ENCODE results near the gene CSGALNACT2. TPM values are rescaled to one million over a fixed set of nuclear protein-coding genes. Genes with fewer than 3 reads are reported as not detected.
A peak's percentile ranks its signal among the peaks of the same experiment; 100 is the strongest.

CSGALNACT2 gene
- total and polyA plus RNA-seq, 9 of the 15 experiments (the other 6 are each of a cell fraction or from before 2014, with no cell fraction given): 1.4 to 7.3 (median 3.5) TPM

DNA sequence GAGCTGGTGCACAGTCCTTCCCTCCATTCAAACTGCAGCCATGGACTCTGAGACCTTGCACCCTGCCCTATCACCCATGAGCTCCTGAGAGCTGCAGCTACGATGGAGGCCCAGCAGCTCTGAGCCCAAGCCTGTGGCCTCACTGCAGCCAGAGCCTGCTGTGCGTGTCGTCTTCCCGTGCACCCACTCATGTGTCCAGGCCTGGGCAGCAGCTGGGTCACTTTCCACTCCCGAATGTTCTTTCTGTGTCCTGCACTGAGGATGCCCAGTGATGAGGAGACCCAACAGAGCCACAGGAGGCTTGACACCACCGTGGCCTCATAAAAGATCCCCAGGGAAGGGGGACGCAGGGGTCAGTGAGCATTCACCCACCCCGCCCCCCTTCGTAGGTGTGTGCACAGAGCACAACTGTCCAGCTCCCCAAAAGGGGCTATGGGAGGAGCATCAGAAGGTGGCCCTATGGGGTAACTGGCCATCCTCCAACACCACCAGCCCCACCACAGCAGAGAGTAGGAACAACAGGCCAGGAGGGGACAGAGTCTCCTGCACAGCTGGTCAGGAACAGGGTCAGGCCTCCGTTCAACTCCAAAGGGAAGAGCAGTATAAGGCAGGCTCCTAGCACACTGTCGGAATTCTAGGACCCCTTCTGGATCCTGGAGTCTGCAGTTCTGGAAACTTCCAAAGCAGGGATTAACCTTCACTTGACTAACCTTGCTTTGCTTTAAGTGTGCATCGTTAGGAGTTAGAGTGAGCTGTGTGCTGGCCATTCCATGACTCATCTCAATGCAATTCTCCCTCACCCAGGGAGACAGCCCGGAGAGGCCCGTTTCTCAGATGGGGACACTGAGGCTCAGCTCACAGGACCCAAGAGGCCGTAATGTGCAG is 76.1 kb downstream of the CSGALNACT2 start (continued):
- TF ChIP-seq, protein P1, sequence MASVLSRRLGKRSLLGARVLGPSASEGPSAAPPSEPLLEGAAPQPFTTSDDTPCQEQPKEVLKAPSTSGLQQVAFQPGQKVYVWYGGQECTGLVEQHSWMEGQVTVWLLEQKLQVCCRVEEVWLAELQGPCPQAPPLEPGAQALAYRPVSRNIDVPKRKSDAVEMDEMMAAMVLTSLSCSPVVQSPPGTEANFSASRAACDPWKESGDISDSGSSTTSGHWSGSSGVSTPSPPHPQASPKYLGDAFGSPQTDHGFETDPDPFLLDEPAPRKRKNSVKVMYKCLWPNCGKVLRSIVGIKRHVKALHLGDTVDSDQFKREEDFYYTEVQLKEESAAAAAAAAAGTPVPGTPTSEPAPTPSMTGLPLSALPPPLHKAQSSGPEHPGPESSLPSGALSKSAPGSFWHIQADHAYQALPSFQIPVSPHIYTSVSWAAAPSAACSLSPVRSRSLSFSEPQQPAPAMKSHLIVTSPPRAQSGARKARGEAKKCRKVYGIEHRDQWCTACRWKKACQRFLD (CRISPR knock-in tag; IDR thresholded peaks at IDR 0.05): no peak

DNA sequence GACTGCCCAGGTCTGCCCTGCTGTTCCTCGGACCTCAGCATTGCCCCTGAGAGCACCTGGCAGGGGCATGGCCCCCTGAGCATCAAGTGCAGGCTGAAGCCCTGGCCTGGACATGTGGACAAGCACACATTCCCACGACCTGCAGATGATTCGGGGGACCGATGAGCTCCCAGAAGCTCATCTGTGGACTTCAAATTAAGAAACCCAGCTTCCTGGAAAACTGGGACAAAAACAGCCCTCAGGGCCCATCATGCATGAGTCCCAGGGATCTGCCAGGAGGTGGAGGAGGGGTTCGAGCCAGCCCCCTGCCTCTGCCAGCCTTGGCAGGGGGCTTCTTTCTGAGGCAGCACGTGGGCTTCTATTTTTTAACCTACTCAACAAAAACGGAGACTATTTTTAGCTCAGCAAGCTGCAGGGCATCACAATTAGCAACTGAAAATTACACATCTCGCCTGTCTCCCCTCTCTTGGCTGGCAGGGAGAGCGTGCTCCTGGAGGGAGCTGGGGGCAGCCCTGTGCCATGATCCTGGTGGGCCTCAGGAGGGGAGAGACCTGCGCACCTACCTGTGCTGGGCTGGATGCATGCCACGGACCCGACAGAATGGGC is 76.8 kb downstream of the CSGALNACT2 start:
- Histone ChIP-seq H3K27ac (ENCODE audit: extremely low read depth, low read depth, low read length) (no peak overlapping the region), H3K9me1 (ENCODE audit: control insufficient read depth, insufficient read depth, low read length) (no peaks in the 10 kb centered on the region), H3K4me1 (replicated peaks in 1 of 2; ENCODE audit: control insufficient read depth in 2 of 2, insufficient read depth in 2 of 2, low read length in 2 of 2) (peaks cover 0 to 21% of the 10 kb centered on the region in 2 experiments; a peak in 2 of 5 replicates), H3K27me3 (ENCODE audit: control insufficient read depth in 2 of 2, insufficient read depth in 2 of 2, low read length in 2 of 2) (peaks cover 38 to 92% of the 10 kb centered on the region in 2 experiments), H2AFZ (ENCODE audit: low read depth, low read length) (no peak overlapping the region), H3K9me3 (replicated peaks; ENCODE audit: control insufficient read depth, insufficient read depth, low read depth, low read length) (no peaks in the 10 kb centered on the region), H3K9ac (ENCODE audit: insufficient read depth in 1 of 2, low read depth in 2 of 2, low read length in 2 of 2) (peak overlapping the region in 1 of 2 experiments; percentile 76; a peak in 1 of 4 replicates), H3K4me3 (no peak overlapping the region), H3K36me3 (ENCODE audit: control insufficient read depth, insufficient read depth, low read length) (no peaks in the 10 kb centered on the region), H4K20me1 (replicated peaks; ENCODE audit: control insufficient read depth, insufficient read depth, low read length) (peaks cover 25% of the 10 kb centered on the region; the same call in 1 of the 2 replicates), H3K4me2 (ENCODE audit: insufficient read depth, low read length) (no peak overlapping the region), H3K79me2 (ENCODE audit: control insufficient read depth, insufficient read depth, low read length) (no peaks in the 10 kb centered on the region)
- intact Hi-C loops (cut with micrococcal nuclease): no loop called here
- in situ Hi-C loops (cut with MboI): no loop called here
- ATAC-seq (no peak), DNase-seq (ENCODE audit: extremely low read depth in 1 of 4, low spot score in 3 of 4) (no peak), FAIRE-seq (no peak)
- TF ChIP-seq, protein P2, sequence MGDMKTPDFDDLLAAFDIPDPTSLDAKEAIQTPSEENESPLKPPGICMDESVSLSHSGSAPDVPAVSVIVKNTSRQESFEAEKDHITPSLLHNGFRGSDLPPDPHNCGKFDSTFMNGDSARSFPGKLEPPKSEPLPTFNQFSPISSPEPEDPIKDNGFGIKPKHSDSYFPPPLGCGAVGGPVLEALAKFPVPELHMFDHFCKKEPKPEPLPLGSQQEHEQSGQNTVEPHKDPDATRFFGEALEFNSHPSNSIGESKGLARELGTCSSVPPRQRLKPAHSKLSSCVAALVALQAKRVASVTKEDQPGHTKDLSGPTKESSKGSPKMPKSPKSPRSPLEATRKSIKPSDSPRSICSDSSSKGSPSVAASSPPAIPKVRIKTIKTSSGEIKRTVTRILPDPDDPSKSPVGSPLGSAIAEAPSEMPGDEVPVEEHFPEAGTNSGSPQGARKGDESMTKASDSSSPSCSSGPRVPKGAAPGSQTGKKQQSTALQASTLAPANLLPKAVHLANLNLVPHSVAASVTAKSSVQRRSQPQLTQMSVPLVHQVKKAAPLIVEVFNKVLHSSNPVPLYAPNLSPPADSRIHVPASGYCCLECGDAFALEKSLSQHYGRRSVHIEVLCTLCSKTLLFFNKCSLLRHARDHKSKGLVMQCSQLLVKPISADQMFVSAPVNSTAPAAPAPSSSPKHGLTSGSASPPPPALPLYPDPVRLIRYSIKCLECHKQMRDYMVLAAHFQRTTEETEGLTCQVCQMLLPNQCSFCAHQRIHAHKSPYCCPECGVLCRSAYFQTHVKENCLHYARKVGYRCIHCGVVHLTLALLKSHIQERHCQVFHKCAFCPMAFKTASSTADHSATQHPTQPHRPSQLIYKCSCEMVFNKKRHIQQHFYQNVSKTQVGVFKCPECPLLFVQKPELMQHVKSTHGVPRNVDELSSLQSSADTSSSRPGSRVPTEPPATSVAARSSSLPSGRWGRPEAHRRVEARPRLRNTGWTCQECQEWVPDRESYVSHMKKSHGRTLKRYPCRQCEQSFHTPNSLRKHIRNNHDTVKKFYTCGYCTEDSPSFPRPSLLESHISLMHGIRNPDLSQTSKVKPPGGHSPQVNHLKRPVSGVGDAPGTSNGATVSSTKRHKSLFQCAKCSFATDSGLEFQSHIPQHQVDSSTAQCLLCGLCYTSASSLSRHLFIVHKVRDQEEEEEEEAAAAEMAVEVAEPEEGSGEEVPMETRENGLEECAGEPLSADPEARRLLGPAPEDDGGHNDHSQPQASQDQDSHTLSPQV (IDR thresholded peaks at IDR 0.05): no peak
- TF ChIP-seq ZKSCAN3 (CRISPR knock-in tag; IDR thresholded peaks at IDR 0.05): no peak
- BruUV-seq (replicated peaks): no TSS peak
- ChIA-PET CTCF (ENCODE audit: low intra/inter-chr PET ratio) (no interaction called here), POLR2A (interaction anchor here (0.6 to 2.5 kb wide), 3 partner anchors 10 to 52 kb away, joined by 3 to 12 read pairs (median 5); partner anchors contain the start of gene RASGEF1A)
- WGBS (ENCODE audit: insufficient coverage, low coverage, missing lambda C conversion rate): under 1% methylated on average over 11 of the region's 12 CpGs
